Esophagus squamous epithelium (tissue), 4 donors: ENCODE data around the gene SLC9A9.

Experiments used
- CTCF ChIP-seq, 6 experiments: fragments of 450-650 bp in 4 of 6; fragments of 200-600 bp in 2 of 6; sonication (generic) in 2 of 6; IDR thresholded peaks; one replicate each; pipeline ENCODE4 v1.5.1; 2016 to 2019; ENCODE audit warnings: antibody characterized with exemption in 6 of 6, mild to moderate bottlenecking in 4 of 6, moderate library complexity in 4 of 6
- POLR2A ChIP-seq, 4 donors: fragments of 450-650 bp; IDR thresholded peaks; one replicate each; pipeline ENCODE4 v1.6.1; 2017; ENCODE audit warnings: antibody characterized with exemption in 4 of 4, mild to moderate bottlenecking in 4 of 4, moderate library complexity in 3 of 4

GRCh38 chr3:143603774-143604173 lies 244.5 kb downstream of the SLC9A9 start:
- TF ChIP-seq CTCF (IDR thresholded peaks at IDR 0.05) = no peak
- no peak for TF ChIP-seq POLR2A (IDR thresholded peaks at IDR 0.05)
